Erythroblast (primary cell): ENCODE results near the gene FUCA2.

ENCODE experiments used
- GATA1 ChIP-seq: IDR thresholded peaks from 2 replicates; pipeline ENCODE4 v1.6.1; 2011; ENCODE audit warnings: low read depth, mild to moderate bottlenecking, control low read depth, low read length, moderate library complexity
- POLR2A ChIP-seq: IDR thresholded peaks from 2 replicates; pipeline ENCODE4 v1.6.1; 2011; ENCODE audit warnings: mild to moderate bottlenecking, low read length

DNA sequence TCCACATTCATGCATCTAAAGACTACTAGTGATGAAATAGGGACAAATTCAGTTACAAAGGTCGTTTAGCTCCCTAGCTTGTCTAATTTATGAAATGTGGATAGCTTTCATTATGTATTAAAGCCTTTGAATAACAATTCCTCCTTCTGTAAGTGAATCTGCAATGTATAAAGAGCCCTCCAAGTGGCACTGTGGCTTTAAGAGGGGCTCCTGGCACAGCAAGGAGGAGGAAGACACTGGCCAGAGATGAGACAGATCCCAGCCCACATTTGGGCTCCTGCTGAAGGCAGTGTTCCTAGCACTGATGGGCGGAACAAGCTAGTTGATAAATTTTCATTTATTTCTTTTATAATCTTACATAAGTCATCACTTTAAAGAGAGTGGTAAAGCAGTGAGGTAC lies 17.6 kb upstream of the FUCA2 start:
- TF ChIP-seq POLR2A, result no peak
- TF ChIP-seq GATA1, result no peak
